HG02840 (cell line): ENCODE results near the gene SPG11.
"Not testable (repeated sequence)": the region's sequence is repeated elsewhere in the genome, so short reads cannot be mapped to it uniquely, and the experiment has no call there.

Experiments
- ATAC-seq: cut with Tn5 transposase; IDR thresholded peaks from one replicate; pipeline ENCODE4 v1.9.1; 2021; ENCODE audit warnings: mild to moderate bottlenecking, moderate library complexity, moderate number of reproducible peaks; ENCODE audit not compliant: unreplicated experiment, low FRiP score

SPG11 gene

GRCh38 chr15:44682809-44683682 is 19.6 kb upstream of the SPG11 start:
- not testable (repeated sequence) for ATAC-seq

DNA sequence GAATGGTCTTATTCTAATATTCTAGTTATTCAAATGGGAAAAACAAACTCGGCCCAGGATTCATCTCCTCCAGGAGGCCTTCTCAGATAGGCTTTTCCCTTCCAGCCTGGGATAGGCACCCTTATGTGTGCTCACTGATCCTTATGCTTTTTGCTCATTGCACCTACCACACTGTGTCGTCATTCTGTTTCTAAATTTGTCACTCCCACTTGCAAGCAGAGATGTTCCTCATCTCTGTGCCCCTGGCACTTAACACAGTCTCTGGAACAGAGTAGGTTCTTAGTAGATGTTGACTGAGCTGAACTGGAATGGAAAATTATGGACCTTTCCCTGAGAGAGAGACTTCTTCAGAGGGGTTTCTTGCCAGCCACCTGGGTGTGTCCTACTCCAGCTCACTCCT is 18.7 kb upstream of the SPG11 start:
- no peak for ATAC-seq

- no peak for ATAC-seq
These were observed 13.2 kb upstream of the SPG11 start for GRCh38 chr15:44676676-44677075.

GRCh38 chr15:44675911-44676310 is 12.4 kb upstream of the SPG11 start:
- no peak for ATAC-seq

GRCh38 chr15:44673639-44674038 is 10.2 kb upstream of the SPG11 start:
- ATAC-seq: no peak

DNA sequence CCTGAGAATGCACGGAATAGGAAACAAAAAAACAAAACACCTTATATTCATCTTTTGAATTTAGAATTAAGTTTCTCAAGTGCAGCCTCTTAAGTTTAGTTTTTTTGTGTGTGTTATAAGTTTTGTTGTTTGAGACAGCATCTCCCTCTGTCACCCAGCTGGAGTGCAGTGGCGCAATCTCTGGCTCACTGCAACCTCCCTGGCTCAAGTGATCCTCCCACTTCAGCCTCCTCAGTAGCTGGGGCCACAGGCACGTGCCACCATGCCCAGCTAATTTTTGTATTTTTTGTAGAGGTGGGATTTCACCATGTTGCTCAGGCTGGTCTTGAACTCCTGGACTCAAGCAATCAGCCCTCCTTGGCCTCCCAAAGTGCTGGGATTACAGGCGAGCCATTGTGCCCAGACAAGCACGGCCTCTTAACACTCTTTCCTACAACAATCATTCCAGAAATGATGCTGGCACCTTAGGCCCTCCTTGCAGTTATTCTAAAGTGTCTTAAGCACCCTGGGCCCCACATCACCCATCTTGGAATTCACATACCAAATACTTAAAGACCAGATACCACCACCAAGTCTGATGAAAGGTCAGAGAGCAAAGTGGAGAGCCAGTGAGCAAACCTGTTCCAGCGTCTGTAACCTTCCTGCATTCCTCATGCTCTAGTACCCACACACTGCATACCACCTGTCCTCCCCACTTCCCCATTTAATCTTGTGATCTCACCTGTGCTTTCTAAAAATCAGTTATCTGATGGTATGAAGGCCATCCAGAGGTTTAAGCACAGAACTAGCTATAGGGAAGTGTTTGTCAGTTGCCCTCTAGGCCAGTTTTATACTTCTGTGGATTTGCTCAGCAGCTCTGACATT is 6.9 kb upstream of the SPG11 start:
- ATAC-seq: no peak

GRCh38 chr15:44668921-44669320 is 5.5 kb upstream of the SPG11 start:
- no peak for ATAC-seq

DNA sequence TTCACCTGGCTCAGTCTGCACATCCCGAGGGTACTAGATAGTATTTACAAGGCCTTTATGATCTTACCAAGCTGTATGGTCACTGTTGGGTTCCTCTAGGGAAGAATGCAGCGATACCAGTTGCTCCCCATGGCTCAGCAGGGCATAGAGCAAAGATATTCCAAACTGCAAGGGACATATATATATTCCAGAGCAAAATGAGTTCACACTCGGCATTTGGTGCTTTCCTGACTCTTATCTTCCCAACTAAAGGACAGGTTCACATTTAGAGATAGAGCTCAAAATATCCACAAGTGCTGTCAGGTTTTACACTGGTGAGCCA is 3.5 kb upstream of the SPG11 start:
- no peak for ATAC-seq

- ATAC-seq: no peak
These were observed 3.0 kb upstream of the SPG11 start for GRCh38 chr15:44666210-44667038.

GRCh38 chr15:44662478-44663409 is 718 bp downstream of the SPG11 start:
- ATAC-seq: peak; percentile 40

DNA sequence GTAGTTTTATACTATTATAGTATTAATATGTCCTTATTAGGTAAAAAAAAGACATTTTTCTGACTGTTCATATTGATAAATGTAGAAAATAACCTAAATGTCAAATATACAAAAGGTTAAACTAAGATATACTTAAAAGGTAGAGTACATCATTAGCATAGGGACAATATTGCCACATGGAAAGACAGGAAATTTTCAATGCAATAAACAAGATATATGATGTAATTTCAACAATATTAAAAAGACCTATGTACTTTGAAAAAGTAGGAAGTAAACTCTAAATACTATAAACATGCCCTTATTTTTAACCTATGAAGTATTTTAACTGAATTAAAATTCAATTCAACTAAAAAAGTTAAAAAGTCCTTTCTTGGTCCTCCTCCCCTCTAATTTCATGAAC is 1.9 kb downstream of the SPG11 start:
- ATAC-seq: no peak

DNA sequence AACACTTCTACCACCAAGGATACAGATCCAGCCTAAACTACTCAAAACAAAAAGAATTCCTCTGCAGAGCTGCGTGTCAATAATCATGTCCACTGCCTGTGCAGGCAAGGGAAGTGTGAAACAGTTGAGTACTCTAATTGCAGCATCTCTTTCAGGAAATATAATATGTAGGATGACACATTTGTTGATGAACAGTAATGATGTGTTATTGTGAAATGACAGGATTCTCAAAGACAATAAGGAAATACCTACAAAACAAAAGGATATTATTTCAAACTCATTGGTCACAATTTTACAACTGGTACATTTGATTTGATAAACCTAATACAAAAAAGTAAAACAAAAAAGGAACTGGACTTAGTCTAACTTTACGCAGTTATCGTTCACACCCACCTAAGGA is 4.4 kb downstream of the SPG11 start:
- no peak for ATAC-seq

DNA sequence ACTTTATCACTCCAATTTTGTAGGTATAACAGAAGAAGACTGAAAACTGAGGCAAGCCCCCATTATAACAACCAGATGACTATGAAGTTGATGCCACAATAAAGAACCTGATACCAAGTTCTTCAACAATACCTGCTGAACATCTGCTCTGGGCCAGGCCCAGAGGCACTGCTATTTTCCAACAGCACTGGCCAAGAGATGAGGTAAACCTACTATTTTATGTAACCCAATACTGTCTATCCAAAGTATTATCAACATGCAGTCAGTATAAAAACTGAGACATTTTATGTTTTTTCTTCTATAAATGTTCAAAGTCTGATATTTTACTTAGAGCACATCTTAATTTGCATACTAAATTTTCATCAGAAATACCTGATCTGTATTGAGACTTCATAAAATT is 6.1 kb downstream of the SPG11 start:
- no peak for ATAC-seq

GRCh38 chr15:44656913-44657312 is 6.5 kb downstream of the SPG11 start:
- ATAC-seq: no peak

DNA sequence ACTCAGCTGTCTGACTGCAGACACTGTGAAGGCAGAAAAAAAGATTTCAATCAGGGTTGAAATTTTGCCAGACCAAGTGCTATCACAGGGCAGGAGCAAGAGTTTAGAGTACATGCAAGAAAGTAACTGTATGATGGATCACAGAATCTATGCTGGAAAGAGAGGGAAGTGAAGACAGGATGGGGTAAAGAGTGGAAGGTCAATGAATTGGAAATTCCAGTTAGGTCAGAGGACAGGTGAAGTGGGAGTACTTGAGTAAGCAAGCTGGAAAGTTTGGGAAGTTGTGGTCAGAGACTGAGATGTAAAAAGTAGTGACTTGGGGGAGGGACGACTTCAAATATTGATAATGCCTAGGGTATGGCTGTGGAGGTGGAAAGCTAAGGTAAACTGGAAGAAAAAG is 7.2 kb downstream of the SPG11 start:
- no peak for ATAC-seq

DNA sequence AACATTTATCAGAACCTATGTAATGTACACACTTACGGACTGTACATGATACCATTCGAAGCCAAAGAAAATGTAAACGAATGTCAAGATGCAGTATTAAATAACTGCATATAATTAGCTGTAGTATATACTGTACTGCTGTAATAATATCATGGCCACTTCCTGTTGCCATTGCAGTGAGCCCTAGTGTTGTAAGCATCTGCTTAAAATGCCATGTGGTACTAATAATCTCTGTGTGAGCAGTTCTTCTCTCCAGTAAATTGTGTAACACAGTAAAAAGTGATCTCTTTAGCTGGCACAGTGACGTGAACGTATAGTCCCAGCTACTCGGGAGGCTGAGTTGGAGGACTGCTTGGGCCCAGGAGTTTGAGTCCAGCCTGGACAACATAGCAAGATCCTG is 8.6 kb downstream of the SPG11 start:
- no peak for ATAC-seq

DNA sequence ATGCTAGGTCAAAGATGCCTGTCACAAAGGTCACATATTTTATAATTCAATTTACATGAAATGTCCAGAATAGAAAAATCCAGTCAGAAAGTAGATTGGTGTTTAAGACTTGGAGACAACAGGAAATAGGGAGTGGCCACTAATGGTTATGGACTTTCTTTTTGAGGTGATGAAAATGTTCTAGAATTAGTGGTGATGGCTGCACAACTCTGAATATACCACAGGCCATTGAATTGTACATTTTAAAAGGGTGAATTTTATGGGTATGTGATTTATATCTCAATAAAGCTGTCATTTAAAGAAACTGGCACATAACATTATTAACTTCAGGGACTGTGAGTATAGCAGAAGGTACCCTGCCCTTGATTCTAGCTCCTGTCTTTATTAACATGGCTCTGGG is 15.8 kb downstream of the SPG11 start:
- no peak for ATAC-seq

DNA sequence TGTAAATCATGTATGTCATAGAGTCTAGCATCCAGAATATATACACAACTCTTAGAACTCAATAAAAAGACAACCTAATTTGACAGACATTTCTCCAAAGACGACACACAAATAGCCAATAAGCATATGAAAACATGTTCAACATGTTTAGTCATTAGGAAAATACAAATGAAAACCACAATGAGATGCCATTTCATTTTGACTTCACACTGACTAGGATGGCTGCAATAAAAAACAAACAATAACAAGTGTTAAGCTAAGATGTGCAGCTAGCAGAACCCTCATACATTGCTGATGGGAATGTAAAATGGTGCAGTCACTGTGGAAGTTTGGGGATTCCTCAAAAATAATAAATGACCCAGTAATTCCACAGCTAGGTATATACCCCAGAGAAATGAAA is 16.4 kb downstream of the SPG11 start:
- ATAC-seq: no peak

GRCh38 chr15:44646460-44646859 is 17.0 kb downstream of the SPG11 start:
- no peak for ATAC-seq

- no peak for ATAC-seq
These were observed 21.8 kb downstream of the SPG11 start for GRCh38 chr15:44641651-44642050.
